SJCRH30 (cell line): Measurements from ENCODE around the gene CDYL. TPM values are rescaled to one million over a fixed set of nuclear protein-coding genes. Genes with fewer than 3 reads are reported as not detected.
A peak's percentile ranks its signal among the peaks of the same experiment; 100 is the strongest.

Experiments used
- DNase-seq, 2 experiments: peaks; one replicate each; pipeline ENCODE4 v3.0.0-alpha.2; 2015 to 2020
- H3K27ac ChIP-seq: fragments of 250-450 bp; sonication (Bioruptor Pico); 2 replicates; pipeline ENCODE4 v1.5.1; 2020; ENCODE audit warnings: mild to moderate bottlenecking, moderate library complexity
- H3K27me3 ChIP-seq: fragments of 250-450 bp; sonication (Bioruptor Pico); 2 replicates; pipeline ENCODE4 v1.5.1; 2020; ENCODE audit warnings: mild to moderate bottlenecking, moderate library complexity
- H3K36me3 ChIP-seq: fragments of 250-450 bp; sonication (Bioruptor Pico); 2 replicates; pipeline ENCODE4 v1.5.1; 2020; ENCODE audit warnings: mild to moderate bottlenecking, moderate library complexity
- H3K4me1 ChIP-seq: fragments of 250-450 bp; sonication (Bioruptor Pico); 2 replicates; pipeline ENCODE4 v1.5.1; 2020; ENCODE audit warnings: mild to moderate bottlenecking, moderate library complexity
- H3K4me3 ChIP-seq: fragments of 250-450 bp; sonication (Bioruptor Pico); 2 replicates; pipeline ENCODE4 v1.5.1; 2020; ENCODE audit warnings: mild to moderate bottlenecking, moderate library complexity
- H3K9me3 ChIP-seq: fragments of 250-450 bp; sonication (Bioruptor Pico); replicated peaks from 2 replicates; pipeline ENCODE4 v1.5.1; 2020; ENCODE audit warnings: mild to moderate bottlenecking, moderate library complexity
- total RNA-seq: library from RNA; depleted of rRNA; stranded (reverse); fragments of >200 nt; shearing (Covaris generic); gene quantifications from 2 replicates; pipeline ENCODE4 v1.2.3, GENCODE V29; 2014

Gene CDYL
- total RNA-seq, 1 experiment from 2014 or later, result 68.7 TPM

GRCh38 chr6:4903121-4903520 is 126.9 kb downstream of the CDYL start:
- Histone ChIP-seq H3K27me3 (no peaks in the 10 kb centered on the region), H3K4me1 (no peaks in the 10 kb centered on the region), H3K27ac (no peak overlapping the region), H3K36me3 (peaks cover 12% of the 10 kb centered on the region; the same call in 1 of the 2 replicates), H3K4me3 (no peak overlapping the region), H3K9me3 (no peaks in the 10 kb centered on the region)
- no peak for DNase-seq

- peaks cover 10% of the 10 kb centered on the region; the same call in 1 of the 2 replicates for H3K36me3 ChIP-seq
- H3K27me3 ChIP-seq, result no peaks in the 10 kb centered on the region
- H3K4me3 ChIP-seq, result no peak overlapping the region
- H3K27ac ChIP-seq, result no peak overlapping the region
- DNase-seq, result no peak
- H3K4me1 ChIP-seq, result no peaks in the 10 kb centered on the region
- H3K9me3 ChIP-seq, result no peaks in the 10 kb centered on the region
Observed at GRCh38 chr6:4903751-4904370, 127.7 kb downstream of the CDYL start.

GRCh38 chr6:4904461-4905025 is 128.3 kb downstream of the CDYL start:
- Histone ChIP-seq H3K9me3 (no peaks in the 10 kb centered on the region), H3K27me3 (no peaks in the 10 kb centered on the region), H3K4me3 (no peak overlapping the region), H3K36me3 (peaks cover 6% of the 10 kb centered on the region; the same call in 1 of the 2 replicates), H3K4me1 (no peaks in the 10 kb centered on the region), H3K27ac (no peak overlapping the region)
- no peak for DNase-seq

- Histone ChIP-seq H3K27ac (no peak overlapping the region), H3K4me1 (no peaks in the 10 kb centered on the region), H3K36me3 (peaks cover 6% of the 10 kb centered on the region; the same call in 1 of the 2 replicates), H3K4me3 (no peak overlapping the region), H3K9me3 (no peaks in the 10 kb centered on the region), H3K27me3 (no peaks in the 10 kb centered on the region)
- DNase-seq, result no peak
Observed at GRCh38 chr6:4905826-4906225, 129.6 kb downstream of the CDYL start.

GRCh38 chr6:4906293-4907276 is 130.4 kb downstream of the CDYL start:
- DNase-seq, result no peak
- Histone ChIP-seq H3K4me1 (no peaks in the 10 kb centered on the region), H3K9me3 (no peaks in the 10 kb centered on the region), H3K27ac (no peak overlapping the region), H3K36me3 (peaks cover 6% of the 10 kb centered on the region; the same call in 1 of the 2 replicates), H3K4me3 (no peak overlapping the region), H3K27me3 (no peaks in the 10 kb centered on the region)

- H3K9me3 ChIP-seq, result no peaks in the 10 kb centered on the region
- no peak overlapping the region for H3K27ac ChIP-seq
- H3K36me3 ChIP-seq, result peaks cover 5% of the 10 kb centered on the region; the same call in 1 of the 2 replicates
- H3K27me3 ChIP-seq, result no peaks in the 10 kb centered on the region
- DNase-seq, result no peak
- H3K4me1 ChIP-seq, result no peaks in the 10 kb centered on the region
- H3K4me3 ChIP-seq, result no peak overlapping the region
Observed at GRCh38 chr6:4907602-4908001, 131.4 kb downstream of the CDYL start.

DNA sequence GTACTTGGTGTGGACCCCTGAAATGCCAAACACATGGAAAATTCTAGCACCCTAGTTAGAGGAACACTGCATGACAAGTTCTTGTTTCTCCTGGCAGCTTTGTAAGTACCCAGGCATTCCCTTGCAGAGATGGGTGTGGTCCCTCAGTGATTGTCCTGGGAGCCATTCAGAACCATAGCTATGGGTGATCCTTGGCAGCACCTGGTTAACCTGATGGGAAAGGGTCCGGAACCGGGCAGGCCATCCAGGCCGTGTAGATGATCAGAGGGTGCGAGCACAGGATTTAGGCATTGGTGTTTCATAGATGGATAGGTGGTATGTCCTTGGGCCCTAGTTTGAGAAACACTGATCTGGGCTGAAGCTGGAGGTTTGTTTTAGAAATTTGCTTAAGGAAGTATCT is 131.9 kb downstream of the CDYL start:
- Histone ChIP-seq H3K4me1 (no peaks in the 10 kb centered on the region), H3K27me3 (no peaks in the 10 kb centered on the region), H3K9me3 (no peaks in the 10 kb centered on the region), H3K4me3 (no peak overlapping the region), H3K27ac (no peak overlapping the region), H3K36me3 (peaks cover 5% of the 10 kb centered on the region; the same call in 1 of the 2 replicates)
- DNase-seq, result no peak

DNA sequence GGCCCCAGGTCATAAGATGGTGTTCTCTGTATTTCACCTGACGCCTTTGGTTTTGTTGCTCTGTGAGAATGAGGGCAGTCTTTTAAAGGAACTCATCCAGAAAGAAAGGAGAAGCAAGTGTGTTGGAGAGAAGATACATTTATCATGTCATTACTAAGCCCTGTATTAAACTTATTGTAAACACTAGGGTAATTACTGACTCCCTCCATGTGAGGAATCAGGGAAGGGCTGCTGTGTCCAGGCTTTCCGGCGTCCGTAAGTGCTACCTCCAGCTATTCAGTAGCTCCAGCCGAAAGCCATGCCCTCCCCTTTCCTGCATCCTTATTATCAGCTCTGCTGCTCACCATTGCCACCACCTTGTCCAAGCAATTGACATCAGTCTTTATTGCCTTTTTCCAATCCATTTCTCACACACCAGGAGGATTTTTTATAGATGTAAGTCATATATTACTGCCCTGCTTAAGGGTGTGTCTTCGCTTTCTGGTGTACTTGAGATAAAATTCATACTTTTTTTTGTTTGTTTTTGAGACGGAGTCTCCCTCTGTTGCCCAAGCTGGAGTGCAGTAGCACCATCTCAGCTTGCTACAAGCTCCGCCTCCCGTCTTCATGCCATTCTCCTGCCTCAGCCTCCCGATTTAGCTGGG is 133.0 kb downstream of the CDYL start:
- Histone ChIP-seq H3K4me1 (no peaks in the 10 kb centered on the region), H3K27me3 (no peaks in the 10 kb centered on the region), H3K36me3 (peaks cover 5% of the 10 kb centered on the region; the same call in 1 of the 2 replicates), H3K4me3 (no peak overlapping the region), H3K27ac (no peak overlapping the region), H3K9me3 (no peaks in the 10 kb centered on the region)
- no peak for DNase-seq

DNA sequence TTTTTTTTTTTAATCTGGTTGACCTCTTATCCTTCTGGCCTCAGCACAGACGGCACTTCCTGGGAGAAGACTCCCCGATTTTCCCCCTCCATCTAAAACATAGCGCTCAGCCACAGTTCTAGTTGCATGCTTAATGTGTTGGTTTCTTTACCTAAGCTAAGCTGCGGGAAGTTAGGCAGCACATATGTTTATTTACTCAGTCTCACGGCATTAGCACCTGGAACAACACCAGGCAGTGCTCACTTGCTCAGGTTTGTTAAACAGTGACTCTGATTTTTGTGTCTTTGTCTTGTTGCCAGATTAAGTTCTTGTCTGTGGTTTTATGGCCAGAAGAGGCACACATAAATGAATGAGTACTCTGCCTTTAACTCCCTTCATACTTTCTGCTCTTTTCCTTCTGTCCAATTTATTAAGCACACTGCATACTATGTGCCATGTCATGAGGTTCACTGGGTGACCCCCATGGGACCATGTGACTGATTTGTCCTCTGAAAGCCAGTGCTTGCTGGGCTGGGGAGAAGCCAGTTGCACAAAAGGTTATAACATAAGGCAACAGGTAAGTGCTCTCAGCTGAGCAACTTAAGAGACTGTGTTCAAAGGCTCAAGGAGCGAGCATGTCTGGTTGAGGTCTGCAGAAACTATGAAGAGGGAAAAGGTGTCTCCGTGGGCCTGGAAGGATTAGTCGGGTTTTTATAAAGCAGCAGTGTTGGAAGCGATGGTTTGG is 134.0 kb downstream of the CDYL start:
- peak in 1 of 2 experiments; percentile 6 for DNase-seq
- Histone ChIP-seq H3K4me1 (no peaks in the 10 kb centered on the region), H3K36me3 (peaks cover 5% of the 10 kb centered on the region; the same call in 1 of the 2 replicates), H3K27ac (no peak overlapping the region), H3K4me3 (no peak overlapping the region), H3K9me3 (no peaks in the 10 kb centered on the region), H3K27me3 (no peaks in the 10 kb centered on the region)

DNA sequence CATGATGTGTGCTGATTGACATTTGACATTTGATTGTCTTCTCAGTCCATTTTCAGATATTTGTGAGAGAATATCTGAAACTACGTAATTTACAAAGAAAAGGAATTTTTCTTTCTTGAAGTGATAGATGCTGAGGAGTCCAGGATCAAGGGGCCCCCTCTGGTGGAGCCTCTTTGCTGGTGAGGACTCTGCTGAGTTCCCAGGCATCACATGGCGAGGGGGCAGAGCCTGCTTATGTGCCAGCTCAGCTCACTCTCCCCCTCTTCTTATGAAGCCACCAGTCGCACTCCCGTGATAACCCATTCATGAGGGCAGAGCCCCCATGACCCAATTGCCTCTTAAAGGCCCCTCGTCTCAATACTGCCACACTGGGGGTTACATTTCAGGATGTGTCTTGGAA is 136.4 kb downstream of the CDYL start:
- Histone ChIP-seq H3K9me3 (no peaks in the 10 kb centered on the region), H3K4me3 (no peak overlapping the region), H3K36me3 (peaks cover 5% of the 10 kb centered on the region; the same call in 1 of the 2 replicates), H3K27me3 (no peaks in the 10 kb centered on the region), H3K4me1 (no peaks in the 10 kb centered on the region), H3K27ac (no peak overlapping the region)
- no peak for DNase-seq

DNA sequence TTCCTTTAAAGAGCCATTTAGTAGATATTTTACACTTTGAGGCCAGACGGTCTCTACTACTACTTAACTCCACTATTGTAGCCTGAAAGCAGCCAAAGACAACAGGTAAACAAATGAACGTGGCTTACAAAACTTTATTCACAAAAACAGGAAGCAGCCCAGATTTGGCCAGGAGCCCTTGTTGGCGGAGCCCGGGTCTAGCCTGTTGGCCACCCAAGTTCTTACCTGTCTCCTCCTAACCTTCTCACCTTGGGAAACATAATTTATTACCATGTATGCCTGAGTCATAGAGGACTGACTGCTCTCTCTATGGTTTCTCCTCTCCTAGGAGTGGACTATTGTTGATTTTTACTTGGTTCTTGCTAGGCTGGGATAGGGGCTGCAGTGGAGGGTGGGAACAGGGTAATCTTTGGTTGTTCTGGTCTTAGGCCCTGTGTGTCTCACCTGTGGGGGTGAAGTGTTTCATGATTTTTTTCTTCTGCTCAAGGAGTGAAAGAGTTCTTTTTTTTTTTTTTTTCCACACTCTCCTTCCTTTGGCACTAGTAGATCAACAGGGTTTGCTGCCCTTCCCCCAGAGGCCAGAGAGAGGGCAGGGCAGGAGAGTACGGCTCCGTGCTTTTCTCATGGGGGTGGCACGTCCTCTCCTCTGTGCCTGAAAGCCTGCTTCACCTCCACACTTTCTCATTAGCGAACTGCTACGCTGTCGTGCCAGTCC is 137.7 kb downstream of the CDYL start:
- Histone ChIP-seq H3K4me3 (no peak overlapping the region), H3K4me1 (no peaks in the 10 kb centered on the region), H3K27ac (no peak overlapping the region), H3K9me3 (no peaks in the 10 kb centered on the region), H3K36me3 (peaks cover 5% of the 10 kb centered on the region; the same call in 1 of the 2 replicates), H3K27me3 (no peaks in the 10 kb centered on the region)
- no peak for DNase-seq

DNA sequence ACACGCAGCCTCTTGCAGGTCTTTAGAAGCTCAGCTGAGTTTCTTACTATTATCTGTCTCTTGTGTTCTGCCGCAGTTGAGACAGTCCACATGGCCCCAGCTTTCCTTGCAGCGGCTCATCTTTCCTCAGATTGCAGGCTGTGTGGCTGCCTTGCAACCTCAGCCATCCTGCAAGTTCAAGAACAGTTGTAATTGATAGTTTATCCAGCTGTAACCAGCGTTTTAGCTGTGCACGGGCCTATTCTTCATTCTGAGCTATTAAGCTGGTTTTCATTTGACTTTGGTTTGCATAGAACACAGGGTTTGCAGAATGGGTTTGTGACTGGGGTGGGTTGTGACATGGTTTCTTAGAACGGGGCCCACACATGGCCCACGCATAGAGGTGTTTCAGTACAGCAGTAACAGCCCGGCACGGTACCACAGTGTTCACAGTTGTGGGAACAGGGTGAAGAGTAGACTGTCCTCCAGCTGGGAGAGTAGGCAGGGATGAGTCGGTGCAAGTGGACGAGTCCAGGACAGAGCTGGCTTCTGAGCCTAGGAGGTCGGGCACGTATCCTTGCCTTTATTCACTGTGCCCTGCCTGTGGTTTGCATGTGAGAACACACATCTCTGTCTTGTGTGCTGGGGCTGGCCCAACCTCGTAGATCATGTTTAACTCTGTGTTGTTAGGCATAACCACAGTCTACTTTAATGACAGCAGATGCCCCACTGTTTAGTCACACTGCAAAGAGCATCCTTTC is 138.4 kb downstream of the CDYL start:
- H3K4me1 ChIP-seq, result no peaks in the 10 kb centered on the region
- H3K27ac ChIP-seq, result no peak overlapping the region
- H3K36me3 ChIP-seq, result peaks cover 5% of the 10 kb centered on the region; the same call in 1 of the 2 replicates
- H3K27me3 ChIP-seq, result no peaks in the 10 kb centered on the region
- no peaks in the 10 kb centered on the region for H3K9me3 ChIP-seq
- DNase-seq, result no peak
- no peak overlapping the region for H3K4me3 ChIP-seq

- H3K27me3 ChIP-seq, result no peaks in the 10 kb centered on the region
- H3K27ac ChIP-seq, result no peak overlapping the region
- DNase-seq, result no peak
- no peaks in the 10 kb centered on the region for H3K9me3 ChIP-seq
- H3K36me3 ChIP-seq, result peaks cover 3% of the 10 kb centered on the region; the same call in 1 of the 2 replicates
- no peaks in the 10 kb centered on the region for H3K4me1 ChIP-seq
- H3K4me3 ChIP-seq, result no peak overlapping the region
Observed at GRCh38 chr6:4916954-4917561, 140.9 kb downstream of the CDYL start.
